ENCODE results near the gene TOMM22.

TOMM22 gene

DNA sequence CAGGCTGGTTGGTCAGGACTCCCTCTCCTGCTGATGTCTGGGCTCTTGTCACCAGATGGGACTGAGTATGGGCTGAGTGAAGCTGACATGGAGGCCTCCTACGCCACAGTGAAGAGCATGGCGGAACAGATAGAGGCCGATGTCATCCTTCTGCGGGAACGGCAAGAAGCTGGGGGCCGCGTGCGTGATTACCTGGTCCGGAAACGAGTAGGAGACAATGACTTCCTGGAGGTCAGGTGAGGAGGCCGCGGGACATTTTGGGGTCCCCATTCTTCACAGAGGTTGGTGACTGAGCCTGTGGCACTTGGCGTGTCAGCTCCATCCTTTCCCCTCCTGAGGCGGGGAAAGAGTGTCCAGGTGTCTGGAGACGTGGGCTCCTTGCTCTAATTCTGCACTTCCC lies 34.1 kb downstream of the TOMM22 start:
- DNase-seq (ENCODE audit: low spot score), result no peak

- DNase-seq (ENCODE audit: low spot score), result no peak
Observed at GRCh38 chr22:38716271-38716670, 34.5 kb downstream of the TOMM22 start.

GRCh38 chr22:38716826-38717225 lies 35.1 kb downstream of the TOMM22 start:
- DNase-seq (ENCODE audit: low spot score), result no peak

DNA sequence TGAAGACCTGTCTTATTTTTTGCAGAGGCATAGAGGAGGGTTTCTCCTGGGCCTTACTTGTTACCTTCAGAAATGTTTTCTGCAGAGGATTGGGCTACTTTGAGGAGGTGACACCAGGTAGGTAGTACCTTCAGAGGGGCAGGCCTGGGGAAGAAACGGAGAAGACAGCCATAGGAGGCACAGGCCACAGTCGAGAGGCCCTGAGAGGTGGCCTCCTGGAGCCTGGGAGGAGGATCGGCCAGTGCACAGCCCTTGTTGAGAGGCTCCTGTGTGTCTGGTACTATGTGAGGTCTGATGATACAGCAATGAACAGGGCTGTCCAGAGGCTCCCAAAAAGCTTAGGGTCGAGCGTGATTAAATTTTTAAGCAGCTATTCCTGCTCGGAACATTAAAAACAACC lies 35.5 kb downstream of the TOMM22 start:
- DNase-seq (ENCODE audit: low spot score), result no peak

DNA sequence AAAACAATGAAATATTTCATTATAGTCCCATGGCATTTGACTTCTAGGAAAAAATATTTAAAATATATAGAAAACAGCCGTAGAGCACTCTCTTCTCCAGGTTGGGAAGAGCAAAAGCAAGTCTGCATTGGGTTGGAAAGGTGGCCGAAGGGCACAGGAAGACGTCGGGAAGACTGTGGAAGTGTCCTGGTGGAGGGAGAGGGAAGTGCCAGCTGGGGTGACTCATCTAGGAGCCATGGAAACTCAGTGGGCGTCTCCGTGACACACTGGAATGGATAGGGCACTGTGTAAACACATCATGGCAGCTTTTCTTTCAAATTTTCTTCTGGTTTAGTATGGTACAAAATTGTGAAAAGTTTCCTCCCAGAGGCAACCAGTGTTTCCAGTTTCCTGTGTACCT lies 36.7 kb downstream of the TOMM22 start:
- no peak for DNase-seq (ENCODE audit: low spot score)

- no peak for DNase-seq (ENCODE audit: low spot score)
Observed at GRCh38 chr22:38719196-38719595, 37.4 kb downstream of the TOMM22 start.

DNA sequence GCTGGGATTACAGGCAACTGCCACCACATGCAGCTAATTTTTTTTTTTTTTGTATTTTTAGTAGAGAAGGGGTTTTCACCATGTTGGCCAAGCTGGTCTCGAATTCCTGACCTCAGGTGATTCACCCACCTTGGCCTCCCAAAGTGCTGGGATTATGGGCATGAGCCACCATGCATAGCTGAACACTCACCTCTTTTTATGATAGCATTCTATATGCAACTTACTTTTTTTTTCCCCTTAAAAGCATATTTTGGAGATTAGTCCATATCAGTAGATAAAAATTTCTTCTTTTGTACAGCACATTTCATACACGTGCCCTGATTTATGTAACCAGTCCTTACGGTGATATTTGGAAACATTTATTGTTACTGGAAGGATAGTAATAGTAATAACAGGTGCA lies 38.6 kb downstream of the TOMM22 start:
- DNase-seq (ENCODE audit: low spot score), result no peak

- no peak for DNase-seq (ENCODE audit: low spot score)
Observed at GRCh38 chr22:38721551-38721950, 39.8 kb downstream of the TOMM22 start.

DNA sequence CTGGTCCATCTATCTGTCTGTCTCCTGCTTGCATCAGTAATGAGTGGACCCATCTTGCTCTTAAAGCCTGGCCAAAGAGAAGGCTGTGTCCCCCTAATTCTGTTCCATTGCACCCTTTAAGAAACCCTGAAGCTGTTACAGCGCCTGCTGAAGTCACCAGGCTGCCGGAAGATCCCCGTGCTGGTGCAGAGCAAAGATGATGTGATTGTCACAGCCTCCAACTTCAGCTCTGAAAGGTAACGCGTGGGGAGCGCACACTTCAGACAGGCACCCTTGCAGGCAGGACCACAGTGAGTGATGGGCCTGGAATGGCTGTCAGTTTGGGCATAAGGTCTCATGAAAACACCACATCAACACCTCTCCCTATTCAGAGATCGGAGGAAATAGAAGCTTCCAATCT lies 42.4 kb downstream of the TOMM22 start:
- no peak for DNase-seq (ENCODE audit: low spot score)

GRCh38 chr22:38724926-38725571 lies 43.3 kb downstream of the TOMM22 start:
- peak; percentile 53 for DNase-seq (ENCODE audit: low spot score)

DNA sequence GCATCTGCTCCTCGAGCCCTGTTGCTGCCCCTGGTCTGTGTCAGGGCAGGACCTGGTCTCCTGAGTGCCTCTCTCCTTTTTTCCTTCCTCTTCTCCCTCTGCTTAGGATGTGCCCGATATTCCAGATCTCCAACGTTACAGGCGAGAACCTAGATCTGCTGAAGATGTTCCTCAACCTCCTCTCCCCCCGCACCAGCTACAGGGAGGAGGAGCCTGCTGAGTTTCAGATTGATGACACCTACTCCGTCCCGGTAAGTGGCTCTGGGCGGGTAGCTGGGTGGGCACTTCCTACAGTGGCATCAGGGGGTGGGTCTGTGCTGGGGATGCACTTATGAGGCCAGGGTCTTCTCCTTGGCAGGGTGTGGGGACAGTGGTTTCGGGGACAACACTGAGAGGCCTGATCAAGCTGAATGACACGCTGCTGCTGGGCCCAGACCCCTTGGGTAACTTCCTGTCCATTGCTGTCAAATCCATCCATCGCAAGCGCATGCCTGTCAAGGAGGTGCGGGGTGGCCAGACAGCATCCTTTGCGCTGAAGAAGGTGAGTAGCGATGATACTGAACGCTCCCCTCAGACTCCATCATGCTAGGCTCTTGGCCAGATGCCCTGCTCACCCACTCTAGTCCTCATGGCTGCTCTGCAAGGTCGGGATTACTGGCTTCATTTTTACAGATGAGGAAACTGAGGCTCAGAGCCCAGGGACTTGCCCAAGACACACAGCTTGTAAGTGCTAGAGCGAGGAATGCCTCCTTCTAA lies 44.3 kb downstream of the TOMM22 start:
- no peak for DNase-seq (ENCODE audit: low spot score)

- DNase-seq (ENCODE audit: low spot score), result no peak
Observed at GRCh38 chr22:38727123-38727522, 45.4 kb downstream of the TOMM22 start.

DNA sequence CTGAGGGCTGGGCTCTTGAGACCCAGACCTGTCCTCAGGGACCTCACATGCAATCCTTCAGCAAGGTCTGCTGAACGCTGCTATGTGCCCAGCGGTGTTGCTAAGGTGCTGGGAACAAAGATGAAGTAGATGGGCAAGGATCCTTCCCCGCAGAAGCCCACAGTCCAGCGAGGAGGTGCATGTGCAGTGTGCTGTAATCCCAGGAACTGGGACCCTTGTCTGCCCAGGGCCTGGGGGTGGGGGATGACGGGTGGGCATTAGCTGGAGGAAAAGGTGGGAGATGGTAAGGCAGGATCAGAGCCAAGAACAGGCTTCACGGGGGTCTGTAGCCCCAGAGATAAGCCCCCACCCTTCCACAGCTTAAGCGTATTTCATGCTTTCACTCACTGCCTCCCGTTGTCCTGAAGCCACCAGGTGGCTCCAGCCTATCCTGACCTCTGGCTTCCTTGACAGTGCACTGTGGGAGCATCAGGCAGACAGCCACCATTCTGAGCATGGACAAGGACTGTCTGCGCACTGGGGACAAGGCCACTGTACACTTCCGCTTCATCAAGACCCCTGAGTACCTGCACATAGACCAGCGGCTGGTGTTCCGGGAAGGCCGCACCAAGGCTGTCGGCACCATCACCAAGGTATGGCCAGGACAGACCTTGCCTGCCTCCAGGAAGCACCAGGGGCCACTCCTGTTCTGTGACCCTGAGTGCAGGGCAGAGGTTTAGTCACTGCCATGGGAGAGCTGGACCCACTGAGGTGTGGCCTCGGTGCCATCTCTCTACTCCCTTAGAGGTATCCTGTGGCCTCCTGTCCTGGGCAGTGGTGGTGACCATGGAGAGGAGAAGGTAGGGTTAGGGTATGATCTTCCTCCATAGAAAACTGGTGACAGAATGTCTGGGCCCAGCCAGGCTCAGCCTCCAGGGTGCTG lies 46.0 kb downstream of the TOMM22 start:
- no peak for DNase-seq (ENCODE audit: low spot score)

- no peak for DNase-seq (ENCODE audit: low spot score)
Observed at GRCh38 chr22:38728871-38729796, 47.4 kb downstream of the TOMM22 start.

DNA sequence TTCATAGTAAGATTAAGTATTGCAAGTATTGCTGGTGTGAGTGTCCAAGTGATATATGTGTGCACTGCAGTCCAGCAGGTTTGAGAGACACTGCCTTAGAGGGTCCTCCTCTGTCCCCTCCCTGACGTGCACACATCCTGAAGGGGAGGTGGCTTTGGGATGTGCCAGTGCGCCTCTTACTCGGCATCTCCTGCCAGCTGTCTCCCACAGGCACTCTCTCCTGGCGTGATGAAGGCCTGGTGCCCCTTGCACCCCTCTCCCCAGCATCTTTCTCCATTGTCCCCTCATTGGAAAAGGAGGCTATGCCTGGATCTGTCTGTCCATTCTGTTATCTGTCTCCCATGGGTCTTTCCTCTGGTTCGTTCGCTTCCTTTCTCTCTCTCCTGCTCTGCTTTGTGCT lies 48.2 kb downstream of the TOMM22 start:
- no peak for DNase-seq (ENCODE audit: low spot score)

DNA sequence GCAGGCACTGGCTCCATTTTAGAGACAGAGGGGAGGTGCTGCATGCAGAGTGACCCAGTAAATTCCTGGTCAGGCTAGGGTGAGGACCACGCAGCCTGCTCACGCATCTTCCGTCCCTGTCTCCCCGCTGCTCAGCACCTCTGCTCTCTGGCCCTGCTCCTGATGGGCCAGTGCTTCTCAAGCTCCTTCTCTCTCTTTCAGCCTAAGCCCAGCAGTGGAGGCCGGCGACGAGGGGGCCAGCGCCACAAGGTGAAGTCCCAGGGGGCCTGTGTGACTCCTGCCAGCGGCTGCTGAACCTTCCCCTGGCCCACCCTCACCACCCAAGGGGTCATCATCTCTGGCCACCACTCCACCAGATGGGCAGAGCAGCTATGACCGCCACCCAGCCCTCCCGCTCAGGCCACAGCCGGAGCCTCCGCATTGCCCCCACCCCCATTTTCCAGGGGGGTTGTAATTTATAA lies 48.7 kb downstream of the TOMM22 start:
- no peak for DNase-seq (ENCODE audit: low spot score)

GRCh38 chr22:38731703-38732161 lies 50.0 kb downstream of the TOMM22 start:
- DNase-seq (ENCODE audit: low spot score), result no peak

GRCh38 chr22:38732251-38732815 lies 50.6 kb downstream of the TOMM22 start:
- no peak for DNase-seq (ENCODE audit: low spot score)

- peak; percentile 59 for DNase-seq (ENCODE audit: low spot score)
Observed at GRCh38 chr22:38733329-38733723, 51.6 kb downstream of the TOMM22 start.

DNA sequence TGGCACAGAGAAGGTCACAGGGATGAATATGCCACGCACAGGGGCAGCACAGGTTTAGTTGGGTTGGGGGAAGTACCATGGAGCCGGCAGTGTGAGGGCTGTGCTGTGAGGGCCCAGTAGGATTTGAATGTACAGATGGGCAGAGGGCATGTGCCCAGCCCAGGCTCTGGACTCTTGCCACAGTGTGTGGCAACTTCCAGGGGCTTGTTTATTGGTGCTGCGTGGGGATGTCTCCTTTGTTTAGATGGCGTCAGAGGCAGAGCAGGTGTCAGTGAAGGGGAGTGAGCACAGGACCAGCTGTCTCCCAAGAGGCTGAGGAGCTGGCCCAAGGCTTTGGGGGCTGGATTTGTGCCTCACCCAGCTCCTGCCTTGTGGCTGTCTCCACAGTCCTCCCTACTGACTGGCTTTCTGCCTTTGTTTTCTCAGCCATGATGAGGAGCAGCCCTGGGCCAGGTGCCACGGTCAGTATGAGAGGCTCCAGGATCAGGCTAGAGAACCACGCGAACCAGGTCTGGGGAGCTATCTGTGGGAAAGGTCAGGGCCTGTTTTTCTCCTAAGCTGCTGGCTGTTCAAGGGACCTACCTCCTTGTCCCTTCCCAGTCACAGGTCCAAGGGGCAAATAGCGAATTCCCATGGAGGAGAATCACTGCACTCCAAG lies 52.1 kb downstream of the TOMM22 start:
- DNase-seq (ENCODE audit: low spot score), result no peak

Data from CD4-positive, alpha-beta T cell treated with Interleukin-2 at 100 ng/mL for 4 hours (primary cell).